Measurements from ENCODE around the gene RAD52. TPM values are rescaled to one million over a fixed set of nuclear protein-coding genes. Genes with fewer than 3 reads are reported as not detected.

The RAD52 gene
- total RNA-seq, 2 donors from 2014 or later, result 7.4 to 8.8 TPM

DNA sequence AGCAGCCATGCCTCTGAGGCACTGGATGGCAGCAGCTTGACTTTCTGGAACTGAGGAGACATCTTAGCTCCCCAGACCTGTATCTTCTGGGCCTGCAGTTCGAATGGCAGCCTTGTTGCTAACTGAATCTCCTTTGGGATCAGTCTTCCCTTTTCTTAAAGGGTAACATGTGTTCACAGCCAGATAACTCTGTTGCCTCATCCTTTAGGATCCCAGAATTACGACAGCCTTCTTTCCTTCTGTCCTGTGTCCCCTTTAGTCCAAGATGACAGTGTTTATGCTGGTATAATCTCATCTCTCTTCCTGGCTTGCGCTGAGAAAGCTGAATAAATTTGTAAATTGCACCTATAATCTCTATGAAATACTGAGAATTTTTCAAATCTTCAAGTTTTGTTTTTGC lies 32.5 kb upstream of the RAD52 start:
- Histone ChIP-seq H3K27me3 (no peaks in the 10 kb centered on the region), H3K27ac (no peak overlapping the region), H3K4me1 (no peaks in the 10 kb centered on the region), H3K36me3 (no peaks in the 10 kb centered on the region), H3K4me3 (no peak overlapping the region), H3K9me3 (no peaks in the 10 kb centered on the region)
- DNase-seq (ENCODE audit: low spot score), result no peak
- TF ChIP-seq, protein P1, sequence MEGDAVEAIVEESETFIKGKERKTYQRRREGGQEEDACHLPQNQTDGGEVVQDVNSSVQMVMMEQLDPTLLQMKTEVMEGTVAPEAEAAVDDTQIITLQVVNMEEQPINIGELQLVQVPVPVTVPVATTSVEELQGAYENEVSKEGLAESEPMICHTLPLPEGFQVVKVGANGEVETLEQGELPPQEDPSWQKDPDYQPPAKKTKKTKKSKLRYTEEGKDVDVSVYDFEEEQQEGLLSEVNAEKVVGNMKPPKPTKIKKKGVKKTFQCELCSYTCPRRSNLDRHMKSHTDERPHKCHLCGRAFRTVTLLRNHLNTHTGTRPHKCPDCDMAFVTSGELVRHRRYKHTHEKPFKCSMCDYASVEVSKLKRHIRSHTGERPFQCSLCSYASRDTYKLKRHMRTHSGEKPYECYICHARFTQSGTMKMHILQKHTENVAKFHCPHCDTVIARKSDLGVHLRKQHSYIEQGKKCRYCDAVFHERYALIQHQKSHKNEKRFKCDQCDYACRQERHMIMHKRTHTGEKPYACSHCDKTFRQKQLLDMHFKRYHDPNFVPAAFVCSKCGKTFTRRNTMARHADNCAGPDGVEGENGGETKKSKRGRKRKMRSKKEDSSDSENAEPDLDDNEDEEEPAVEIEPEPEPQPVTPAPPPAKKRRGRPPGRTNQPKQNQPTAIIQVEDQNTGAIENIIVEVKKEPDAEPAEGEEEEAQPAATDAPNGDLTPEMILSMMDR (IDR thresholded peaks at IDR 0.05), result no peak

DNA sequence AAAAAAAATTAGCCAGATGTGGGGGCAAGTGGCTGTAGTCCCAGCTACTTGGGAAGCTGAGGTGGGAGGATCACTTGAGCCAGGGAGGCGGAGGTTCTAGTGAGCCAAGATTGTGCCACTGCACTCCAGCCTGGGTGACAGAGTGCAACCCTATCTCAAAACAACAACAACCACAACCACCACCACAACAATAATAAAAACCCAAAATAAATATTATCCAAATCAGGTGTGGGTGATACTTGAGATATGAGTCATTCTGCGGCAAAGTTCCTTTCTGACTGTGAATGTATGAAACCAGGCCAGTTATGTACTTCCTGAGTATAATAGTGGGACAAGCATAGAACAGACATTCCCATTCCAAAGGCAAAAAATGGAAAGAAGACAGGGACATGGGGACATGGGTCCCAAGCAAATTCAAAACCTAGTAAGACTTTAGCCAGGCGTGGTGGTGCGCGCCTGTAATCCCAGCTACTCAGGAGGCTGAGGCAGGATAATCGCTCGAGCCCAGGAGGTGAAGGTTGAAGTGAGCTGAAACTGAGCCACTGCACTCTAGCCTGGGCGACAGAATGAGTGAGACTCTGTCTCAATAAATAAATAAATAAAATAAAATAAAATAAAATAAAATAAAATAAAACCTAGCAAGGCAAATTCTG lies 31.8 kb upstream of the RAD52 start:
- H3K36me3 ChIP-seq, result no peaks in the 10 kb centered on the region
- H3K27me3 ChIP-seq, result no peaks in the 10 kb centered on the region
- TF ChIP-seq, protein P1 (IDR thresholded peaks at IDR 0.05), result no peak
- no peak overlapping the region for H3K4me3 ChIP-seq
- no peak overlapping the region for H3K27ac ChIP-seq
- H3K4me1 ChIP-seq, result no peaks in the 10 kb centered on the region
- H3K9me3 ChIP-seq, result no peaks in the 10 kb centered on the region
- DNase-seq (ENCODE audit: low spot score), result no peak

DNA sequence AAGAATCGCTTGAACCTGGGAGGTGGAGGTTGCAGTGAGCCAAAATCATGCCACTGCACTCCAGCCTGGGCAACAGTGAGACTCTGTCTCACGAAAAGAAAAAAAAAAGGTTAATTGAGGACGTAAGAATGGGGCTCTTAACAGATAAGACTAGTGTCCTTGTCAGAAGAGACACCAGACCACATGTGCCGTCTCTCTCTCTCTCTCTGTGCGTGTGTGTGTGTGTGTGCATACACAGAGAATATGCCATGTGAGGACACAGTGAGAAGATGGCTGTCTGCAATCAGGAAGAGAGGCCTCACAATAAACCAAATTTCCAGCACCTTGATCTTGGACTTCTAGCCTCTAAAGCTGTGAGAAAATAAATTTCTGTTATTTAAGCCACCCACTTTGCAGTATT lies 29.9 kb upstream of the RAD52 start:
- Histone ChIP-seq H3K9me3 (no peaks in the 10 kb centered on the region), H3K36me3 (no peaks in the 10 kb centered on the region), H3K4me3 (no peak overlapping the region), H3K27ac (no peak overlapping the region), H3K27me3 (no peaks in the 10 kb centered on the region), H3K4me1 (no peaks in the 10 kb centered on the region)
- no peak for DNase-seq (ENCODE audit: low spot score)
- TF ChIP-seq, protein P1 (IDR thresholded peaks at IDR 0.05), result no peak

DNA sequence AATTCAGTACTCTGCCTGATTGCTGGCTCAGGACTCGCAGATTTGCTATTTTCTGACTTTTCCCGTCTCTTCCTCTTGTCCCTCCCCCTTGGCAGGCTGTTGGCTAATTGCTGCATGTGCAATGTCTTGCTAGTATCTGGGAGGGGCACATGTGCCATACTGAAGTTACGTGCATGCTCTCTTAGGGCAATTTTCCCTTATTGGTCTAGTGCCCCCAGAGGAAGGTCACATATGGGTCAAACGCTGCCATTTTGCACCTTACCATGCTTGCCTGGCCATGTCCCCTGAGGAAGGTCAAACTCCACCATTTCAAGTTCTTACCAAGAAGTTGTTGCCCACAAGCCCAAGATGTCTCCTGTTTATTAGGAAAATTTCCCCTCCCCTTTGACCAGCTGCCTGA lies 27.7 kb upstream of the RAD52 start:
- Histone ChIP-seq H3K27ac (no peak overlapping the region), H3K4me3 (no peak overlapping the region), H3K9me3 (no peaks in the 10 kb centered on the region), H3K4me1 (no peaks in the 10 kb centered on the region), H3K27me3 (no peaks in the 10 kb centered on the region), H3K36me3 (no peaks in the 10 kb centered on the region)
- TF ChIP-seq, protein P1 (IDR thresholded peaks at IDR 0.05), result no peak
- DNase-seq (ENCODE audit: low spot score), result no peak

DNA sequence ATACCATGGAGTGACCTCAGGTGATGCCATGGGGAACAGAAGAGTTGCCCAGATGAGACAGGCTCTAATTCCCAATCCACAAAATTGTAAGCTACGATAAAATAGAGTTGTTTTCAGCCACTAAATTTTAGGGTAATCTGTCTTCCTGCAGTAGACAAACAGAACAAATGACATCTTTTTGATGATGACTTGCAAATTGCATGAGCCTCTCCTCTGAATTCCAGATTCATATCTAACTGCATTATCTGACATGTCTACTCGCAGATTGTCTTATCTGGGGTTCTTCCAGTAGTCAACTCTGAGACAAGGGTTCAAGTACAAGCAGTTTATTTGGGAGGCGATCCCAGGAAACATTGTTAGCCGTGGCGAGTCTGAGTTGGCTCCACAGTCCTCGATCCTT lies 27.1 kb upstream of the RAD52 start:
- no peaks in the 10 kb centered on the region for H3K4me1 ChIP-seq
- H3K27me3 ChIP-seq, result no peaks in the 10 kb centered on the region
- no peak overlapping the region for H3K27ac ChIP-seq
- DNase-seq (ENCODE audit: low spot score), result no peak
- H3K4me3 ChIP-seq, result no peak overlapping the region
- no peaks in the 10 kb centered on the region for H3K9me3 ChIP-seq
- TF ChIP-seq, protein P1 (IDR thresholded peaks at IDR 0.05), result no peak
- no peaks in the 10 kb centered on the region for H3K36me3 ChIP-seq

DNA sequence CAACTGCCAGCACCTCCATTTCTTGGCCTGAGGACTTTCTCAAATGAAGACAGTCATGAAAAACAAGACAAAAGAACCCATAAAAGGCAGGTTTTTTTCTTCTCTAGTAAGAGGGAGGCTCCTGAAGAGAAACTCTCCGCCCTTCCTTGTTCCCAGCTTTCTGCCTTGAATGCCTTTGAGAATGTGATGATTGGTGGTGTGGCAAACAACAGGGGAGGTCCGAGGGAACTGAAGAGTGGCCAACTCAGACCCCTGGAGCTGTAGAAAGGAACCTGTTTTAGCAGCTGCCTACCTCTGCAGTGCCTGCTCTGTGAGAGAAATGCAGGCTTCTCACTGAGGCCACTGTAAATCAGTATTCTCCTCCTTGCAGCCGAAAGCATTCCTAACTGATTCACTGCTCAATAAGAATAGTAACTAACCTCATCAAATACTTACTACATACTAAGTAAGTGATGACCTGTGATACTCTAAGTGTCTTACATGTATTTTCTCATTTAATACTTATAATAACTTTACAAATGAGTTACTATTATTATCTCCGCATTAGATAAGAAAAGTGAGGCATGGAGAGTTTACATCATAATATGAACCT lies 24.9 kb upstream of the RAD52 start:
- H3K4me1 ChIP-seq, result no peaks in the 10 kb centered on the region
- H3K36me3 ChIP-seq, result no peaks in the 10 kb centered on the region
- no peak overlapping the region for H3K27ac ChIP-seq
- TF ChIP-seq, protein P1 (IDR thresholded peaks at IDR 0.05), result no peak
- no peak overlapping the region for H3K4me3 ChIP-seq
- H3K27me3 ChIP-seq, result no peaks in the 10 kb centered on the region
- H3K9me3 ChIP-seq, result no peaks in the 10 kb centered on the region
- DNase-seq (ENCODE audit: low spot score), result no peak

Data from right atrium auricular region (tissue), 2 donors.